Germinal center (tissue), 1 donor: ENCODE results near the gene ADCK2.
A peak's percentile ranks its signal among the peaks of the same experiment; 100 is the strongest.
"Not testable (repeated sequence)": the region's sequence is repeated elsewhere in the genome, so short reads cannot be mapped to it uniquely, and the experiment has no call there.

ENCODE experiments used
- DNase-seq: peaks from one replicate; pipeline ENCODE4 v3.0.0; 2012; ENCODE audit warnings: mixed read lengths, low spot score

ADCK2 gene

GRCh38 chr7:140672382-140673062 lies at the start of gene ADCK2:
Gene ADCK2, plus strand, starts transcription at chr7:140672945. Its CDS starts 386 bp downstream, at chr7:140673331.
- peak; percentile 95 for DNase-seq

- no peak for DNase-seq
Measured at GRCh38 chr7:140623980-140624379, 48.8 kb upstream of the ADCK2 start.

GRCh38 chr7:140624392-140625191 lies 48.2 kb upstream of the ADCK2 start:
- no peak for DNase-seq

GRCh38 chr7:140625192-140625558 lies 47.6 kb upstream of the ADCK2 start:
- DNase-seq: not testable (repeated sequence)

- no peak for DNase-seq
Measured at GRCh38 chr7:140625908-140626868, 46.6 kb upstream of the ADCK2 start.

- no peak for DNase-seq
Measured at GRCh38 chr7:140631021-140631420, 41.7 kb upstream of the ADCK2 start.

GRCh38 chr7:140631602-140632001 lies 41.1 kb upstream of the ADCK2 start:
- DNase-seq: no peak

- DNase-seq: no peak
Measured at GRCh38 chr7:140635345-140635744, 37.4 kb upstream of the ADCK2 start.

GRCh38 chr7:140635816-140636215 lies 36.9 kb upstream of the ADCK2 start:
- no peak for DNase-seq

- no peak for DNase-seq
Measured at GRCh38 chr7:140637400-140637799, 35.3 kb upstream of the ADCK2 start.

- DNase-seq: no peak
Measured at GRCh38 chr7:140638173-140638791, 34.5 kb upstream of the ADCK2 start.

GRCh38 chr7:140639366-140640053 lies 33.2 kb upstream of the ADCK2 start:
- DNase-seq: no peak

GRCh38 chr7:140640060-140640637 lies 32.6 kb upstream of the ADCK2 start:
- DNase-seq: peak; percentile 18

- DNase-seq: peak; percentile 12
Measured at GRCh38 chr7:140640727-140641523, 31.8 kb upstream of the ADCK2 start, which contains the start of gene DENND2A. Gene DENND2A, minus strand, starts transcription at chr7:140640813. Its CDS starts 38,416 bp downstream, at chr7:140602397.

- no peak for DNase-seq
Measured at GRCh38 chr7:140641524-140642195, 31.1 kb upstream of the ADCK2 start.

- no peak for DNase-seq
Measured at GRCh38 chr7:140643416-140643815, 29.3 kb upstream of the ADCK2 start.

- not testable (repeated sequence) for DNase-seq
Measured at GRCh38 chr7:140644761-140645160, 28.0 kb upstream of the ADCK2 start.

GRCh38 chr7:140645166-140645900 lies 27.4 kb upstream of the ADCK2 start:
- peak; percentile 36 for DNase-seq
